NB4 (cell line): ENCODE data around the gene TMEM201.

Experiments used
- MYC ChIP-seq: IDR thresholded peaks from 2 replicates; pipeline ENCODE4 v1.6.1; 2011; ENCODE audit warnings: low read depth, low read length
- POLR2A ChIP-seq: IDR thresholded peaks from 2 replicates; pipeline ENCODE4 v1.6.1; 2011; ENCODE audit warnings: mild to moderate bottlenecking; ENCODE audit not compliant: insufficient read length; ENCODE audit errors: extremely low read depth
- TF ChIP-seq, protein P1 (sequence below): IDR thresholded peaks from one replicate; pipeline ENCODE4 v1.5.1; 2012; ENCODE audit warnings: low read depth, low read length

DNA sequence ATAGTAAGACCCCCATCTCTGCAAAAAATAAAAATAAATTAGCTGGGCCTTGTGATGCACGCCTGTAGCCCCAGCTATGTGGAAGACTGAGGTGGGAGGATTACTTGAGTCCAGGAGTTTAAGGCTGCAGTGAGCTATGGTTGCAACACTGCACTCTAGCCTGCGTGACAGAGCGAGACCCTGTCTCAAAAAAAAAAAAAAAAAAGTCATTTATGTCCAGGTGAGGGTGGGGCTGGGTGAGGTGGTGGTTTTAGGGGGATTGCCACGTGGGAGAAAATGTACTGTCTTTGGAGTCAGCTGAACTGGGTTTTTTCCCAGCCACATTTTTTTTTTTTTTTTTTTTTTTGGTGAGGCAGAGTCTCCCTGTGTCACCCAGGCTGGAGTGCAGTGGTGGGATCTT, 69.5 kb downstream of the TMEM201 start:
- TF ChIP-seq, protein P1, sequence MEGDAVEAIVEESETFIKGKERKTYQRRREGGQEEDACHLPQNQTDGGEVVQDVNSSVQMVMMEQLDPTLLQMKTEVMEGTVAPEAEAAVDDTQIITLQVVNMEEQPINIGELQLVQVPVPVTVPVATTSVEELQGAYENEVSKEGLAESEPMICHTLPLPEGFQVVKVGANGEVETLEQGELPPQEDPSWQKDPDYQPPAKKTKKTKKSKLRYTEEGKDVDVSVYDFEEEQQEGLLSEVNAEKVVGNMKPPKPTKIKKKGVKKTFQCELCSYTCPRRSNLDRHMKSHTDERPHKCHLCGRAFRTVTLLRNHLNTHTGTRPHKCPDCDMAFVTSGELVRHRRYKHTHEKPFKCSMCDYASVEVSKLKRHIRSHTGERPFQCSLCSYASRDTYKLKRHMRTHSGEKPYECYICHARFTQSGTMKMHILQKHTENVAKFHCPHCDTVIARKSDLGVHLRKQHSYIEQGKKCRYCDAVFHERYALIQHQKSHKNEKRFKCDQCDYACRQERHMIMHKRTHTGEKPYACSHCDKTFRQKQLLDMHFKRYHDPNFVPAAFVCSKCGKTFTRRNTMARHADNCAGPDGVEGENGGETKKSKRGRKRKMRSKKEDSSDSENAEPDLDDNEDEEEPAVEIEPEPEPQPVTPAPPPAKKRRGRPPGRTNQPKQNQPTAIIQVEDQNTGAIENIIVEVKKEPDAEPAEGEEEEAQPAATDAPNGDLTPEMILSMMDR, result no peak
- TF ChIP-seq POLR2A, result no peak
- no peak for TF ChIP-seq MYC
